Measurements from ENCODE around the gene BICDL1. TPM values are rescaled to one million over a fixed set of nuclear protein-coding genes. Genes with fewer than 3 reads are reported as not detected.

Gene BICDL1
- total RNA-seq, 4 donors from 2014 or later, result 0.66 to 2.4 (median 2.2) TPM; not detected in 1

GRCh38 chr12:120098756-120099470, 109.9 kb downstream of the BICDL1 start:
- TF ChIP-seq, protein P1, sequence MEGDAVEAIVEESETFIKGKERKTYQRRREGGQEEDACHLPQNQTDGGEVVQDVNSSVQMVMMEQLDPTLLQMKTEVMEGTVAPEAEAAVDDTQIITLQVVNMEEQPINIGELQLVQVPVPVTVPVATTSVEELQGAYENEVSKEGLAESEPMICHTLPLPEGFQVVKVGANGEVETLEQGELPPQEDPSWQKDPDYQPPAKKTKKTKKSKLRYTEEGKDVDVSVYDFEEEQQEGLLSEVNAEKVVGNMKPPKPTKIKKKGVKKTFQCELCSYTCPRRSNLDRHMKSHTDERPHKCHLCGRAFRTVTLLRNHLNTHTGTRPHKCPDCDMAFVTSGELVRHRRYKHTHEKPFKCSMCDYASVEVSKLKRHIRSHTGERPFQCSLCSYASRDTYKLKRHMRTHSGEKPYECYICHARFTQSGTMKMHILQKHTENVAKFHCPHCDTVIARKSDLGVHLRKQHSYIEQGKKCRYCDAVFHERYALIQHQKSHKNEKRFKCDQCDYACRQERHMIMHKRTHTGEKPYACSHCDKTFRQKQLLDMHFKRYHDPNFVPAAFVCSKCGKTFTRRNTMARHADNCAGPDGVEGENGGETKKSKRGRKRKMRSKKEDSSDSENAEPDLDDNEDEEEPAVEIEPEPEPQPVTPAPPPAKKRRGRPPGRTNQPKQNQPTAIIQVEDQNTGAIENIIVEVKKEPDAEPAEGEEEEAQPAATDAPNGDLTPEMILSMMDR (IDR thresholded peaks at IDR 0.05; ENCODE audit: low read depth), result no peak

- TF ChIP-seq, protein P1 (IDR thresholded peaks at IDR 0.05; ENCODE audit: low read depth), result no peak
Measured at GRCh38 chr12:120099738-120100137, 110.7 kb downstream of the BICDL1 start.

DNA sequence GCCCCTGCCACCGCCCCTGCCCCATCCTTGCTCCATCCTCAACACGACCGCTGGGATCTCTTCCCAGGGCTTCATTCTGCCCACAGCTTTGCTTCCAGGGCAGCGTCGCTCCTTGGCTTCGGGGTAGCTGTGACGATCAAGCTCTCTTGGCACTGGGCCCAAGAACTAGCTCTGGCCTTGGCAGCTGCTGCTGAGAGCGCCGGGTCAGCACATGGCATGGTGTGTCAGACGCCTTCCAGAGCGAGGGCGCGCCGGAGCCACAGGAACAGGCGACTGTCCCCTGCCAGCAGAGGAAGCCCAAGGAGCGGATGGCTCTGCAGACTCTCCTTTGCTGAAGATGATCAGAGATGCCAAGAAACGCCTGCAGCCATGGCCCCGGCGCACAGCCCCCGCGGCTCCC, 111.6 kb downstream of the BICDL1 start:
- TF ChIP-seq, protein P1 (IDR thresholded peaks at IDR 0.05; ENCODE audit: low read depth), result no peak

- TF ChIP-seq, protein P1 (IDR thresholded peaks at IDR 0.05; ENCODE audit: low read depth), result no peak
Measured at GRCh38 chr12:120101182-120101581, 112.1 kb downstream of the BICDL1 start.

GRCh38 chr12:120101617-120102016, 112.6 kb downstream of the BICDL1 start:
- TF ChIP-seq, protein P1 (IDR thresholded peaks at IDR 0.05; ENCODE audit: low read depth), result no peak

- TF ChIP-seq, protein P1 (IDR thresholded peaks at IDR 0.05; ENCODE audit: low read depth), result no peak
Measured at GRCh38 chr12:120102189-120103043, 113.4 kb downstream of the BICDL1 start.

DNA sequence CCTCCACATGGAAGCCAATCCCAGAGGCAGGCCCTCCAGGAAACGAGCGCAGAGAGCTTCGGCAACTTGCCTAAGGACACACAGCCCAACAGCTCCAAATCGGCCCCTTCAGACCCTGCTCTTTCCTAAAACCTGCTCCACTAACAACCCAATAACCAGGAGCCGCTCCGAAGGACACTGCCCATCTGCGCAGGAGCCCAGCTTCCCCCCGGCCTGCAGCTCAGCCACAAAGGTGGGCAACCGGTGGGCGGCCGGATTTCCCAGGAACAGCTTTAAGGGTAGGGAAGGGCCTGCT, 114.0 kb downstream of the BICDL1 start:
- TF ChIP-seq, protein P1 (IDR thresholded peaks at IDR 0.05; ENCODE audit: low read depth), result no peak

Data from subcutaneous adipose tissue (tissue), 4 donors.